ENCODE measurements around the gene KLRC2.
"Not testable (repeated sequence)": the region's sequence is repeated elsewhere in the genome, so short reads cannot be mapped to it uniquely, and the experiment has no call there.

The KLRC2 gene

DNA sequence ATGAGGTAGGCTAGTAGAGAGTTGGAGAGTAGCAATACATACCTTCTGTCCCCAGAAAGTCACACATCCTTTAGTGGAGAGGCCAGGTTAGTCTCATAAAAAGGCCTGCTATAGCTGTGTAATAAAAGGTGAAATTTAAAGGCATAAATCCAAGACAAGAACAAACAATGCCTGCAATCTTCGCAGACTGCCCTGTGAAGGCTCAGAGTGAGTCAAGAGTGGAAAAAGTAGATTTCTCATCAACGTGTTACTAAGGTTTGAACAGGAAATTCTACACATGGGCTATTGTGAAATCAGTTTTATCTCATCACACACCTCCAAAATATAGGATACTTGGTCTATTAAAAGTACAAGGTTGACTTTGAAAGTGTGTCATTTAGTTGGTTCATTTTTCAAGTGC, 17.3 kb upstream of the KLRC2 start, which contains the start of gene KLRC1:
Gene KLRC1 (minus strand): TSS at position 222 of the 400 bp plus-strand sequence. CDS start 2,221 bp downstream, outside the sequence.
- no peak within 1 kb of the TSS for H3K4me3 ChIP-seq (ENCODE audit: low read depth, low read length)
- TF ChIP-seq, protein P1, sequence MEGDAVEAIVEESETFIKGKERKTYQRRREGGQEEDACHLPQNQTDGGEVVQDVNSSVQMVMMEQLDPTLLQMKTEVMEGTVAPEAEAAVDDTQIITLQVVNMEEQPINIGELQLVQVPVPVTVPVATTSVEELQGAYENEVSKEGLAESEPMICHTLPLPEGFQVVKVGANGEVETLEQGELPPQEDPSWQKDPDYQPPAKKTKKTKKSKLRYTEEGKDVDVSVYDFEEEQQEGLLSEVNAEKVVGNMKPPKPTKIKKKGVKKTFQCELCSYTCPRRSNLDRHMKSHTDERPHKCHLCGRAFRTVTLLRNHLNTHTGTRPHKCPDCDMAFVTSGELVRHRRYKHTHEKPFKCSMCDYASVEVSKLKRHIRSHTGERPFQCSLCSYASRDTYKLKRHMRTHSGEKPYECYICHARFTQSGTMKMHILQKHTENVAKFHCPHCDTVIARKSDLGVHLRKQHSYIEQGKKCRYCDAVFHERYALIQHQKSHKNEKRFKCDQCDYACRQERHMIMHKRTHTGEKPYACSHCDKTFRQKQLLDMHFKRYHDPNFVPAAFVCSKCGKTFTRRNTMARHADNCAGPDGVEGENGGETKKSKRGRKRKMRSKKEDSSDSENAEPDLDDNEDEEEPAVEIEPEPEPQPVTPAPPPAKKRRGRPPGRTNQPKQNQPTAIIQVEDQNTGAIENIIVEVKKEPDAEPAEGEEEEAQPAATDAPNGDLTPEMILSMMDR (IDR thresholded peaks at IDR 0.05; ENCODE audit: borderline replicate concordance, insufficient read depth, low read depth, low read length) = no peak

DNA sequence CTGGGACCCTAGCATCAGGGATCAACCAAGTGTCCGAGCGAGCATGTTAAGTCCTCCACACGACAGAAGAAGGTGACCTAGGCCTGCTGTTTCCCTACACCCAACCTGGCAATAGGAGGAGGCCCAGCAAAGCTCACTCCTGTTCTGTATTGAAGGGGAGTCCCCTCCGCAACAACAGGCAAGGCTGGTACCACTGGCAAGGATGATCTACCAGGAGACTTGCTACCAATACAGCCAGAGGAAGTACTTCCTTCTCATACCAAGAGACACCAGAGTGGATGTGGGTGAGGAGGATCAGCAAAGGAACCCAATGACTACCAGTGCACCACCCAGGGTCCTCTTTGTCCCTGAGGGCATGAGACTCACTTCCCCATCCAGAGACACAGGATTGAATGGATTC, 12.4 kb upstream of the KLRC2 start:
- H3K4me3 ChIP-seq (ENCODE audit: low read depth, low read length) = no peak overlapping the region
- TF ChIP-seq, protein P1 (IDR thresholded peaks at IDR 0.05; ENCODE audit: borderline replicate concordance, insufficient read depth, low read depth, low read length) = no peak

- H3K4me3 ChIP-seq (ENCODE audit: low read depth, low read length) = not testable (repeated sequence)
Observed at GRCh38 chr12:10446052-10446451, 10.2 kb upstream of the KLRC2 start.

DNA sequence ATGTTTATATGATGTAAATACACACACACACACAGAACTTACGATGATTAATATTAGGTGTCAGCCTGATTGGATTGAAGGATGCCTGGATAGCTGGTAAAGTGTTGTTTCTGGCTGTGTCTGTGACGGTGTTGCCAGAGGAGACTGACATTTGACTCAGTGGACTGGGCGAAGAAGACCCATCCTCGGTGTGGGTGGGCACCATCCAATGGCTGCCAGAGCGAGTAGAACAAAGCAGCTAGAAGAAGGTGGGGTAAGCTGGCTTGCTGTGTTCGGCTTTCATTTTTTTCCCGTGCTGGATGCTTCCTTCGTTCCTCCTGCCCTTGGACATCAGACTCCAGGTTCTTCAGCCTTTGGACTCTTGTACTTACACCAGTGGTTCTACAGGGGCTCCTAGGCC, 5.3 kb upstream of the KLRC2 start:
- not testable (repeated sequence) for H3K4me3 ChIP-seq (ENCODE audit: low read depth, low read length)

DNA sequence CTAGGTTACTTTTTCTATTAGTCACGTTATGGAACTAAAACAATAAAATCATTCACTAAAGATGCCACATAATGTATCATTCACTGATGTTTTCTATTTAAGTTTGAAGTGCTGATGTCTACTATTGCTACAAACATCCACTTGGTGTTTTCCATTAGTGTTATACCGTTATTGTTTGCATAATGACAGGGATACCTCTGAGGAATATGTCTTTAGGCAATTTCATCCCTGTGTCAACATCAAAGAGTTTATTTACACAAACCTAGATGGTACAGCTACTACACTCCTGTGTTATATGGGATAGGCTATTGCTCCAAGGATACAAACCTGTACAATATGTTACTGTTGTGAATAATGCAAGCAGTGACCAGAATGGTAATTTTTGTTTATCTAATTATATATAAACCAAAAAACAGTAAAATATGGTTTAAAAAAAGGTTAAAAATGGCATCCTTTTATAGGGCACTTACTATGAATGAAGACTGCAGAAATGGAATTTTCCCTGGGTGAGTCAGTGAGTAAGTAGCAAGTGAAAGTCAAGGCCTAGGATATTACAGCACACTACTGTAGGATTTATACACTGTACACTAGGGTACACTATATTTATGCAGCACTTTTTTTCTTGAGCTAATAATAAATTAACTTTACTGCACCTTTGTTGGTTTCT, 3.9 kb upstream of the KLRC2 start:
- H3K4me3 ChIP-seq (ENCODE audit: low read depth, low read length) = not testable (repeated sequence)

DNA sequence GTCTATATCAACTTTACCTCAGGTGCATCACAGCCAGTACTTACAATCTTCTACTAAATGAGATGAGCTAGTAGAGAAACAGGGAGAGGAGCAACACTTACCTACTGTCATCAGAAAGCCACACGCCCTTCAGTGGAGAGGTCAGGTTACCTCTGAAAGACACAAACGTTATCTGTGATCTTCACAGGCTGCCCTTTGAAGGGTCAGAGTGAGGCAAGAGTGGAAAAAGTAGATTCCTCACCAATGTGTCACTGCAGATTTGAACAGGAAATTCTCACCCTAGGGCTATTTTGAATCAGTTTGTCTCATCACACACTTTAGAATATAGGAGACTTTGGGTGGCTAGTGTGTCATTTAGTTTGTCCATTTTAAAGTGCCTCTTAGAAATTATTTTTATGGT, 1.8 kb upstream of the KLRC2 start:
- not testable (repeated sequence) for H3K4me3 ChIP-seq (ENCODE audit: low read depth, low read length)

GRCh38 chr12:10430623-10431022, 5.2 kb downstream of the KLRC2 start:
- H3K4me3 ChIP-seq (ENCODE audit: low read depth, low read length) = not testable (repeated sequence)

- not testable (repeated sequence) for H3K4me3 ChIP-seq (ENCODE audit: low read depth, low read length)
Observed at GRCh38 chr12:10425938-10426337, 9.9 kb downstream of the KLRC2 start.

GRCh38 chr12:10424260-10424899, 11.4 kb downstream of the KLRC2 start:
- H3K4me3 ChIP-seq (ENCODE audit: low read depth, low read length) = not testable (repeated sequence)

GRCh38 chr12:10422159-10422558, 13.7 kb downstream of the KLRC2 start:
- H3K4me3 ChIP-seq (ENCODE audit: low read depth, low read length) = not testable (repeated sequence)

- not testable (repeated sequence) for H3K4me3 ChIP-seq (ENCODE audit: low read depth, low read length)
Observed at GRCh38 chr12:10420334-10420733, 15.5 kb downstream of the KLRC2 start, which contains the start of gene KLRC3. Gene KLRC3 (minus strand): TSS chr12:10420595. CDS start chr12:10420550, 45 bp downstream.

GRCh38 chr12:10409392-10409791, 26.4 kb downstream of the KLRC2 start, which contains the start of gene KLRC4:
Gene KLRC4 (minus strand): TSS chr12:10409757. CDS start chr12:10409575, 182 bp downstream.
- no peak within 1 kb of the TSS for H3K4me3 ChIP-seq (ENCODE audit: low read depth, low read length)
- TF ChIP-seq, protein P1 (IDR thresholded peaks at IDR 0.05; ENCODE audit: borderline replicate concordance, insufficient read depth, low read depth, low read length) = no peak

All from GM12875 (cell line).